NCI-H146 treated with DMSO at 0.1 percent for 48 hours (cell line): ENCODE data around the gene CRY1.
"Not testable (repeated sequence)": the region's sequence is repeated elsewhere in the genome, so short reads cannot be mapped to it uniquely, and the experiment has no call there.

Experiments
- DNase-seq: peaks from one replicate; lab custom pipeline; 2025; ENCODE audit not compliant: unreplicated experiment; lab: John Stamatoyannopoulos, UW

The CRY1 gene

DNA sequence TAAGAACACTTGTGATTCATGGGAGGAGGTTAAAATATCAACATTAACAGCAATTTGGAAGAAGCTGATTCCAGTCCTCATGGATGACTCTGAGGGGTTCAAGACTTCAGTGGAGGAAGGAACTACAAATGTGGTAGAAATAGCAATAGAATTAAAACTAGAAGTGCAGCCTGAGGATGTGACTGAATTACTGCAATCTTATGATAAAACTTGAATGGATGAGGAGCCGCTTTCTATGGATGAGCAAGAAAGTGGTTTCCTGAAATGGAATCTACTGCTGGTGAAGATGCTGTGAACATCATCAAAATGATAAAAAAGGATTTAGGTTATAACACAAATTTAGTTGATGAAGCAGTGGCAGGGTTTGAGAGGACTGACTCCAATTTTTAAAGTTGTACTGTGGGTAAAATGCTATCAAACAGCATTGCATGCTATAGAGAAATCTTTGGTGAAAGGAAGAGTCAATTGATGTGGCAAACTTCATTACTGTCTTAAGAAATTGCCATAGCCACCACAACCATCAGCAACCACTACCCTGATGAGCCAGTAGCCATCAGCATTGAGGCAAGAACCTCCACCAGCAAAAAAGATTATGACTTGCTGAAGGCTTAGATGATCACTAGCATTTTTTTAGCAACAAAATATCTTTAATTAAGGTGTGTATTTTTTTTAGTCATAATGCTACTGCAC is 80.5 kb downstream of the CRY1 start:
- no peak for DNase-seq

- no peak for DNase-seq
These were observed 81.8 kb downstream of the CRY1 start for GRCh38 chr12:107011519-107011918.

- no peak for DNase-seq
These were observed 85.9 kb downstream of the CRY1 start for GRCh38 chr12:107007411-107007810.

DNA sequence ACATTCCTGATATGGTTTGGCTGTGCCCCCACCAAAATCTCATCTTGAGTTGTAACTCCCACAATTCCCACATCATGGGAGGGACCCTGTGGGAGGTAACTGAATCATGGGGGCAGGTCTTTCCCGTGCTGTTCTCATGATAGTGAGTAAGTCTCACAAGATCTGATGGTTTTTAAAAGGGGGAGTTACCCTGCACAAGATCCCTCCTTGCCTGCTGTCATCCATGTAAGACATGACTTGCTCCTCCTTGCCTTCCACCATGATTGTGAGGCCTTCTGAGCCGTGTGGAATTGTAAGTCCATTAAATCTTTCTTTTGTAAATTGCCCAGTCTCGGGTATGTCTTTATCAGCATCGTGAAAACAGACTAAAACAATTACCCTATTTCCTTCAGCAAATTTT is 90.7 kb downstream of the CRY1 start:
- DNase-seq: not testable (repeated sequence)

DNA sequence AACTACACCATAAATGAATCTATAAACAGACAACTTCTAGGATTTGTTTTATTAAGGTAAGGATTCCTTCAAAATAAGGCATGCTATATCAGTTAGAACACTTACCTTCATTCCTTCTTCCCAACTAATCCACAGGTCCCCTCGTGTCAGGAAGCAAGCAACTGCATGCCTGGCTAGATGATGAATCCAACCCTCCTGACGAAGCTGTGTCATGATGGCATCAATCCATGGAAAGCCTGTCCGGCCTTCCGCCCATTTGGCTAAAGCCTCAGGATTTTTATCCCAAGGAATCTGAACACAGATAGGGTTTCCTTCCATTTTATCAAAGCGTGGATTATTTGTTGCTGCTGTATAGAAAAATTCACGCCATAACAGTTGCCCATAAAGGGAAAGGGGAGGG is 93.9 kb downstream of the CRY1 start:
- DNase-seq: no peak

DNA sequence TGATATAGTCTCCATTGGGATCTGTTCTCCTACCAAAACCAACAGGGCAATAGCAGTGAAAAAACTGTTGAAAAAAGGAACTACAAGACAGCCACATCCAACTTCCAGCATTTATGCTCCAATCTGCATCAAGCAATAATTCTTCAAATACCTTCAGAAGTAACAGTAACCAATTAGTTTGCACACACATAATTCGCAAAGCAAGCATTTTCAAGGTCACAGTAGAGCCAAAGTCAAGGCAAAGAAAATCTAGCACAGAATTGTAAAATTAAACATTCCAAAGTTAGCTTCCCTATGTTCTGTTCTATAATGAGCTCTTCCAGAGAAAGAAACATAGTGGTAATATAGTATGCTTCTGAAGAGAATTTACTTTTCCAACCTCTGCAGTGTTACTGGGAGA is 95.4 kb downstream of the CRY1 start:
- no peak for DNase-seq

GRCh38 chr12:106996102-106996501 is 97.2 kb downstream of the CRY1 start:
- DNase-seq: not testable (repeated sequence)

DNA sequence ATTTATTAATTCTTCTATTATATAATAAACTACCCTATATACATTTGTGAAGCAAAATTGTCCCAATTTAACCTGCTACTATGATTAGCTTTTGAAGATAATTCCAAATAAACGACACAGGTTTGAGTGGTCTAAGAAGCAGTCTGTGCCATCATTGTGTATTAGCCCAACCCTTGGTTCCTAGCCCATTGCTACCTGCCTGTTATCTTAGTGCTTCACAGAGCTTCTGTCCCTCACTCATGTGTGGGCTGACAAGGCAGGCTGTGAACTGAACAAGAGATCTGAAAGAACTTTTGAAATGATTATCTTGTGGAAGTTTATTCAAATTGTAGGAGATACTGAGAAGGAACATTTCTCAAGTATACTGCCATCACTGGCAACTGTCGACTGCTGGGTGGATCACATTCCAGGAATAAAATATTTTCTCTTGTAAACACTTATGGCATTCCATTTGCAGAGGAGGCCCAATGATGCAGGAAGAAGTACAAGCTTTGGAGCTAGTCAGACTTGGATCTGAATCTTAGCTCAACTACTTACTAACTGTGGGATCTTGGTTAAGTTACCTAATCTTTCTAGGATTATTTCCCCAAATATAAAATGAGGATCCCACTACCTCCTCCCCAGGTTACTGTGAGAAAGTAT is 98.6 kb downstream of the CRY1 start:
- DNase-seq: no peak

- DNase-seq: no peak
These were observed 105.5 kb downstream of the CRY1 start for GRCh38 chr12:106987846-106988245.

DNA sequence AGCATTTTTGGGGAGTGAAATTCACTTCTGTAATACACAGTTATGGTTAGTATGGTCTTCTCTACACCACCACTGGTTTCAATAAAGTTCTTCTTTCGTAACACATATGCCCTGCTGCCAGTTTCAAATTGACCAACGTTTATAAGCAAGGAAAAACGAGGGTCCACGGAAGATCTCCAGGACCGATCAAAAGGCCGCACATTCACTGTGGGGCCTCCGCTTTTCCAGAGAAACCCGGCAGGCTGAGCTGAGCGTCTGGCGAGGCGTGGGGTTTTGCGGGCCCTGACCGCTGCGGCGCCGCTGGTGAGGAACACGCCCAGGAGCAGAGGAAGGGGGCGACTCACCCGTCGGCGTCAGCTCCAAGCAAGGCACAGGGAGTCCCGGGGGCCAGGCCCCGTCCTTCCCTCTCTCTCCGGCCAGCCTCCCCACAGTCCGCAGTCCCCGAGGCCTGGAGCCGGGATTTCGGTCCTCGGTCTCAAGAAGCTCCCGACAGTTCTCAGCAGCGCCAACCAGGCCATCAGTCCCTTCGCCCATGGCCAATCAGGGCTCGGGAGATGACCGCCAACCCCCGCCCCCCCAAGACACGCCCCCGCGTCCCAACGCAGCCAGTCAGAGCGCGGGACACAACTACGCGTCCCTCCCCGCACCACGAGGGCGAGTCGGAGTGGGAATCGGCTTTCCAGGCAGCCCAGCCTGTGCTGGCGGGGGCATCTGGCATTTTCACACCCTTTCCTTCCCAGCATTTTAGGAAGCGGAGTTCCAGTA is 106.5 kb downstream of the CRY1 start, which contains the start of gene MTERF2:
Gene MTERF2 (minus strand): TSS at position 522 of the 765 bp plus-strand sequence. CDS start 8,432 bp downstream, outside the sequence.
- DNase-seq: peak; percentile 85

DNA sequence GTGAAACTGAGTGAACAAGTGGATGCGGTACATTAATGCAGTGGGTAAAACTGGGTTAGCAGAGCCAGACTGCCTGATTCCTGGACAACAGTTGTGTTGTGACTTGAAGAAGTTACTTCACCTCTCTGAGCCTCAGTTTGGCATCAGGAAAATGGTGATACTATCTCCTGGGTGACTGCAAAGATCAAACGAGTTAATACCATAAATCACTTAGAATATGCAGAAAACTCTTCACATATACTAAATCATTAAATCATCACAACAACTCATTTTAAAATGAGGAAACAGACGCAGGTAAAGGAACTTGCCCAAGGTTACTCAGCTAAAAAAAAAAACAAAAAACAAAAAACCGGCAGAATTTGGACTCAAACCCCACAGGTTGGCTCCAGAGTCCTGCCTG is 107.2 kb downstream of the CRY1 start:
- DNase-seq: no peak

DNA sequence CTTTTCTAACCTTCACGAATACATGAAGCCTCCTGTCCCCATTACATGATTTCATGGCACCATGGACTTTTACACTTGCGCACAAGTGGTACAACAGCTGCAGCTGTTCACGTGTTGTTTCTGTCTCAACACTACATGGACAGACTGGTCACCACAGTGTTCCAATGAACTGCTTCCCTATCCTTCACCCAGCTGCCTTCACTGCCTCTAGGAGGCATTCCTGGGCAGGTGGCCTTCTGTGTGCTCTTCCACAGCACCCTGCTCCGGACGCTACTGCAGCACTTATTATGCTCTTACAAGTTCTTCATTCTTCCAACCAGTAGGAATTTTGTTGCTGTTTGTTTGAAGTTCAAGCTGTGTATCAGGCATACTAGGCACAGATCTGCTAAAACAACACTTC is 107.9 kb downstream of the CRY1 start:
- no peak for DNase-seq

DNA sequence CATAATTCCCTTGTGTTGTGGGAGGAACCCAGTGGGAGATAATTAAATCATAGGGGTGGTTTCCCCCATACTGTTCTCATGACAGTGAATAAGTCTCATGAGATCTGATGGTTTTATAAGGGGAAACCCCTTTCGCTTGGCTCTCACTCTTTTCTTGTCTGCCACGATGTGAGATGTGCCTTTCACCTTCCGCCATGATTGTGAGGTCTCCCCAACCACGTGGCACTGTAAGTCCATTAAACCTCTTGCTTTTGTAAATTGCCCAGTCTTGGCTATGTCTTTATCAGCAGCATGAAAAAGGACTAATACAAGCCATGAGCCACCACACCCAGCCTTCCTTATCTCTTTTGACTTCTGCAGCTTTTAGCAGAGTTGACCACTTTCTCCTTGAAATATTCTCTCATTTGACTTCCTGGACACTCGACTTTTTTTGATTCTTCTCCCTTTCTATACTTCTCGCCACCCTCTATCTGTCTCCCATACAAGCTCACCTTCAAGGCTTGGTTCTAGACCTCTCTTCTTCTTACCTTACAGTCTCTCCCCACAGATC is 108.7 kb downstream of the CRY1 start:
- no peak for DNase-seq

- no peak for DNase-seq
These were observed 111.1 kb downstream of the CRY1 start for GRCh38 chr12:106982229-106982628.

DNA sequence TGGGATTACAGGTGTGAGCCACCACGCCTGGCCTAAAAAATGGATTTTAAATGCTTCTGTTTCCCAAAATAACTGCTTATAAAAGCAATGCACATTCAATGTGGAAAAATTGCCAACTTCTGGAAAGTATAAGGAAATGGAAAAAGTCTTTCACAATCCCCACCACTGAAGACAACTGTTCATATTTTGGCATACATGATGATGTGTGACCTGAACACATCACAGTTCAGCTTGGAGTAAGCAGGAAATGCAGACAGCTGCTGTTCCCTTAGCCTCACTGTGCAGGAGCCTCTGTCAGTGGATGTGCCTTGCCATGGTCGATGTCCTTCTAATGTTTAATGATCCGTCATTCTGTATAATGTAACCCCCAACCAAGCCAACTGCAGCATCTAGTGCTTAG is 111.6 kb downstream of the CRY1 start:
- DNase-seq: no peak

DNA sequence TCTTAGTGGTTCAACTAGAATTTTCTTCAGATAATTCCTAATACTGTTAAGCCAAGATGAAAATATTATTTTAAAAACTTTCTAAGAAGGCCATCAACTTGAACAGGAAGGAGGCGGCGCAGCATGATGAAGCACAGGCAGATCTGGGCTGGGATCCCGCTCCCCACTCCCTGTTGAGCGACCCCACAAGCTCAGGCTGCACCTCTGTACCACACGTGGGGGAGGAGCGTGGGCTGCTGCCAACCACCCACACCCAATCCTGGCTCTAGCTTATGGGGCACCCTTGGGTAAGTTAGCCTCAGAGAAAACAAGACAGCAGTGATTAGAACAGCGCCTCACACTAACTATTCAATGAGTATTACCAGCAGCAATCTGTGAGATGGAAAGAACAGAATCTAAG is 112.4 kb downstream of the CRY1 start:
- no peak for DNase-seq

DNA sequence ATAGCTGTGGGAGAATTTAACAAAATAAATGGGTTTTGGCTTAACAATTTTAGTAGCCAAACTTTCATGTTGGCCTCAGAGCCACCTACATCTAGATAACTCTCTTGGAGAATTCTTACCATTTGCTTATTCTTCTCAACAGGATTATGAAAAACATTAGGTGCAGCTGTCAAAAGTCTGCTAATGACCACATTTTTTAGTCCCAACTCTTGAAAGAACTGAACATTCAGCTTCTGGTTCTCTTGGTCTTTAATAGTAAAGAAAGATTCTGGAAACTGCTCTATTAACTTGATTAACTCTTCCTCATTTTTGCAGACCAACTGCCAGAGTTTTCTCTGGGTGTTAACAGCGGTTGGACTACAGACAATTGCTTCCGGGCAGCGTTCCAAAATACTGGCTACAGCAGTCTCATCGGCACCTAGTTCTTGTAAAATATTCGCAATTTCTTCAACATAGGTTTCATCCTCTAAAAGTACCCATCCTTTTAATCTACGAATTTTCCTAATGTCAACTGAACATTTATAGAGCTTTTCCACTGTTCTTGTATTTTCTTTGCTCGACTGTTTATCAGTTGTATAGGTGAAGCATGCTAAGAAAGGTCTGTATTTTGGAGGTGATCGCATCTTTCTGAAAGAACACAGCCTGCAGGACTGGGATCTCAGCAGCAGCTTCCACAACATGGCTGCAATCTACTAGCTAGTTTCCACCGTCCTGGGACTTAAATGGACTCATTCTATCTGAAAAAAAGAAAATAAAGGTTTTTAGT is 115.1 kb downstream of the CRY1 start:
- DNase-seq: no peak

- no peak for DNase-seq
These were observed 116.7 kb downstream of the CRY1 start for GRCh38 chr12:106976668-106977067.

GRCh38 chr12:106975993-106976658 is 117.2 kb downstream of the CRY1 start:
- no peak for DNase-seq

DNA sequence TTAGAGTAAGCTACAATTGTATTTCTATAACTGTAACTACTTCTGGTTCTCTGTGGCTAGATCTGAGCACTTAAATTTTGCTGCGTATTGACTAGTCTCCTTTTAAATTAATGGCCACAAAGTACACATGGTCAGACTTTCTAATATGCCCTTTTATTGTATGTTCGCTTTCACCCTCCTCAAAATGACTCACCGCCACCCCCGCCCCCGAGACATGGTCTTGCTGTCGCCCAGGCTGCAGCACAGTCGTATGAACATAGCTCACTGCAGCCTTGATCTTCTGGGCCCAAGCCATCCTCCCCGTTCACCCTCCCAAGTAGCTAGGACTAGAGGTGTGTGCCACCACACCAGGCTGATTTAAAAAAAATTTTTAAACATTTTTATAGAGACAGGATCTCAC is 118.3 kb downstream of the CRY1 start:
- no peak for DNase-seq
